ENCODE data around the gene ARL17B.
"Not testable (repeated sequence)": the region's sequence is repeated elsewhere in the genome, so short reads cannot be mapped to it uniquely, and the experiment has no call there.

The ARL17B gene

DNA sequence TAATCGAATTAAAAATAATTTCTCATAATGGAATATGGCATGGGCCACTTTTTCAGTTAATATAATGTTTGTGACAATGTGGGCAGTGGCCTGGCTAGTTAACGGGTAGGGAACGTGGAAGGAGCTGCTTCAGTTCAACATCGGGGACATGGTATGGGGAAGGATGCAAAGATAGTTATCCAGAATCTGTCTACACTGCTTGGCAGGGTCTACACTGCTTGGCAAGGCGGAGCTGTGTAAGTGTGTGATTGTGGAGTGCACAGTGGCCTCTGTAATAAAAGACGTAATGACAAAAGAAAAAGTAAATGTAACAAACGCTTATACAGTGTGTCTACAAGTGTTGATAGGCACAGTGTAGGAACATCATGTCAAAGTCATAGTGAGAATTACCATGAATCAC lies 74.0 kb downstream of the ARL17B start:
- not testable (repeated sequence) for DNase-seq

DNA sequence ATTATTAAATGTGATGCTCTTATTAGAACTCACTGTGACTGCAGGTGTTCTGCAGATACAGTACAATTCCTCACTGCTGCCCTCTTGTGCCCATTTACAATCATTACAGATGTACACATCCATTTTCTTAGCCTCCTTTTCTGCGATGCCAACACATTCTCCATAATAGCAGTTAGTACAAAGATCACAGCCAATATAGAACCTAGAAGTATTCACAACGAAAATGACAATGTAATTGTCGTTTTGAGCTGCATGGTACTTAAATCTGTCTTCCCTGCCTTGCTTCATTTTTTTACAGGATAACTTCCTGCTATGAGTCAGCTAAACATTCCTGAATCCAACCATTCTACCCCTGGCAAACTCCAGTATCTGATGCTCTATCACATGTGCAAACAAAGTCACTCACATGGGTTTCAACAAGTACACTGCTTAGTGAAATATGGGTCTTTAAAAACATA lies 74.8 kb downstream of the ARL17B start:
- DNase-seq = peak; percentile 66

DNA sequence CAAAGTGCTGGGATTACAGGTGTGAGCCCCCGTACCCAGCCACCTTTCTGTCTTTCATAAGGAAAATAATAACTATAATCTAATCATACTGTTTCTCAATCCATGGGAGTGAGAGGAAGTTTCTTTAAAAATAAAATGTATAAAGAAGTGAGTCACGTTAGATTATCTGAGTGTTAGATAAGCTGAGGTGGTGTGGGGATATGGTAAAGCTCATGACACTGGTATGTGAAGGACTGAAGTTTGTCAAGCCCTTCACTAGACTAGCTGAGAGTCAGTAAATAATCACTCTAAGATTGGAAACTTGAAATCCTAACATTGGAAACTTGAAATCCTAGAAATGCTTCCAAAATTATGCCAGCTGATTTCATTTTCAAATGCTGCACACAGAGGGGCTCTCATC lies 76.1 kb downstream of the ARL17B start:
- not testable (repeated sequence) for DNase-seq

DNA sequence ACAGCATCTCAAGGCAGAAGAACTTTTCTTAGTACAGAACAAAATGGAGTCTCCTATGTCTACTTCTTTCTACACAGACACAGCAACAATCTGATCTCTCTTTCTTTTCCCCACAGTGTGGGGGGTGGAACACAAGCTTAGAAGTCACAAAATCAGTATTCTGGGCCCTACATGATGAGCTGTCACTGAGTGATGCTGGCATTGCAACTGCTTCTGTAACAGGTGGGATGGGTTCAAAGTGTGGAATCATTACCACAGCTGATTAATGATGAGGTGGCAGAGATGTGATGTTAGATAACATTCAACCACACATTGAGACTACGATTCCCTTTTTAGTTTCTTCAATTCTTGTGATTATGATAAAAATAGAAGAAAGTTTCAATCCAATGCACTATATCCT lies 77.1 kb downstream of the ARL17B start:
- DNase-seq = not testable (repeated sequence)

DNA sequence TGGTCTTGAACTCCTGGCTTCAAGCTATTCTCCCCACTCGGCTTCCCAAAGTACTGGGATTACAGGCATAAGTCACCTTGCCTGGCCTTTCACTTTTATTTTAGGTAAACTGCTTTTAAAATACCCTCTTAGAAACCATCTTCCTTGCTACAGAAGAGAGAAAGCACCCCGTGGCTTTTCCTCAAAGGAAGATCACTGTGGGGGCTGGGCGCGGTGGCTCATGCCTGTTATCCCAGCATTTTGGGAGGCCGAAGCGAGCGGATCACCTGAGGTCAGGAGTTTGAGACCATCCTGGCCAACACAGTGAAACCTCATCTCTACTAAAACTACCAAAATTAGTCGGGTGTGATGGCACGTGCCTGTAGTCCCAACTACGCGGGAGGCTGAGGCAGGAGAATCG lies 78.9 kb downstream of the ARL17B start:
- DNase-seq = not testable (repeated sequence)

DNA sequence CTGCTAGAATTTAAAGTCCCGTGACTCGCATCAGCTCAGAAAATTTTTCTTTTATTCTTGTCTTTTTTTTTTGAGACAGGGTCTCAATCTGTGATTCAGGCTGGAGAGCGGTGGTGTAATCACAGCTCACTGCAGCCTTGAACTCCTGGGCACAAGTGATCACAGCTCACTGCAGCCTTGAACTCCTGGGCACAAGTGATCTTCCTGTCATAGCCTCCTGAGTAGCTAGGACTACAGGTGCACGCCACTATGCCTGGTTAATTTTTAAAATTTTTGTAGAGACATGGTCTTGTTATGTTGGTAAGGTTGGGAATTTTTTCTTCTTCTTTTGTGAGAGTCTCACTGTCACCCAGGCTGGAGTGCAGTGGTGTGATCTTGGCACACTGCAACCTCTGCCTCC lies 80.2 kb downstream of the ARL17B start:
- not testable (repeated sequence) for DNase-seq

DNA sequence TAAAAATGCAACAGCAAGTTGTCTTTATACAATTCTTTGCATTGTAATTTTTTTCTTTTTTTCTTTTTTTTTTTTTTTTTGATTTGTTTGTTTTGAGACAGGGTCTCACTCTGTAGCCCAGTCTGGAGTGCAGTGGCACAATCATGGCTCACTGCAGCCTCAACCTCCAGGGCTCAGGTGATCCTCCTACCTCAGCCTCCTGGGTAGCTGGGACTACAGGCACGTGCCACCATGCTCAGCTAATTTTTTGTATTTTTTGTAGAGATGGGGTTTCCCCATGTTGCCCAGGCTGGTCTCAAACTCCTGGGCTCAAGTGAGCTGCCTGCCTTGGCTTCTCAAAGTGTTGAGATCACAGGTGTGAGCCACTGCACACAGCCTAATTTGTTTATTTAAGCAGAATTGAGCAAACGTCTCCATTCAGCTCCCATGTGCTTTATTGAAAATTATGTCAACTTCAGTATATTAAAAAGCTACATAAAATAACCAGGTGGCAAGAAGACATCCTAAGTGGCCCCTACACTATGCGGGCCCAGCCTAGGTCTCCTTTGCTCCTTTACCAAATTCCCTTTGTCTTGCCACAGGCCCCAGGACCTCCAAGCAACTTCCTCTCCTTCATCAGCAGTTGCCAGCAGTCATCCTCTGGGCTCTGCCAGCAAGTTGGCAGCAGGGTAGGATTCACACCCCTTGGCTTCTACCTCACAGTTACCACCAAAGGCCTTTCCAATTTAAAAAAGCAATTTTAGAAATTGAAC lies 84.7 kb downstream of the ARL17B start:
- not testable (repeated sequence) for DNase-seq

DNA sequence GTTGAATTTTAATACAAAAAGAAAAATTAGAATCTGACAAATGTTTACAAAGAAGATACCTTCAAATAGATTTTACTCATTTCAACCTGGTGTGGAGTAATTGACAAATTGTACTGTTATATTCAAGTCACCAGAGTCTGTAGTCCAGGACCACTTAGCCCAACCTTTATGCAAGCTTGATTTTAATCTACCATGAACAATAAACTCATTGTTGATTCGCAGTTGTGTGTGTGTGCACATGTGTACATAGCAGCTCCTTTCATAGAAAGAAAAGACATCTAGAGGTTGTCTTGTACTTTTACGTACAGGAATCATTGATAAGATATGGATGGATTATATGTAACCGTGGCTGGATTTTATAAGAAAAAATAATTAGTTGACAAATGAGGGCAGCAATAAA lies 87.3 kb downstream of the ARL17B start:
- DNase-seq = no peak

DNA sequence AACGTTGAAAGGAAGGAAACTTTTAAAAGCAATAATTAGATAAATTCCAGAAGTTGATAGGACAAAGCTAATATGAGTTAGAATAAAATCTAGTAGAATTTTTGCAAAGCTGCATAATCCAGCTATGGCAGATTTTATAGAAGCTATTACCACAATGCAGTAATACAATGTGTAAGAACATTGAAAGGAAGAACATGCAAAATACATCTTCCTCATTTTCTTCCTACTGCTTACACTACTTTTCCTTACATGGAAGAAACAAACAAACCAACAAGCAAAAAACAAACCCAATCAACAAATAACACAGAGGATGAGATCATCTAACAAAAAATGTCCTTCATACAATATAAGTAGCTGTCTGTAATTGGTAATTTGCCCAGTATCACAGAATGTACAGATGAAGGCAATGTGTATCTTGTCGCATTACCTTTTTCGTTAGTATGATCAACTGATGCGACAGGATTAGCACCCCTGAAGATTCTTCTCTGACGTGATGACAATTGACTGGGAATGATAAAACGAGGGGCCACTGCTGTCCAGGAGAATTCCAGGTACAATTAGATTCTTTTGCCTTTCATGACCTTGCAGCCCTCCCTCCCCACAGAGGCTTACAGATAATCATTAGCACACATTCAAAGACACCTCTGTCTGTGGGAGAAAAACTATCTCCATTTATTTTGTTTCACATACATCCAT lies 87.9 kb downstream of the ARL17B start:
- DNase-seq = no peak

DNA sequence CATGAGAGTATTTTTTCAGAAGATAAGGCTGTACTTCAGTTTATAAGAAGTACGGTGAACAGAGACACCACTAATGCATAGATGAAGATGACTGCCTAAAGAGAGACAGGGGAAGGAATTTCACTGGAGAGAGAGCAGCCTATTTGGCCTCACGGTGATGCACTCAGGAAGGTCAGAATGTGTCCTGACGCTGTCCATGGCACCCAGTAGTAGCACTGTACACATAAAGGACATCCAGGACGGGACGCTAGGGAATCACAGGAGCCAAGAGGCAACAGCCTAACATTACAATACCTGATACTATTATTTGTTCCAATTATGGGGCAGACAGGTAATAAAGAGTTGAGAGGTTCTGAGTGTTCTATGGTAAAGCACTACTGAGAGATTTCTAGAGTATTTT lies 91.5 kb downstream of the ARL17B start:
- no peak for DNase-seq

DNA sequence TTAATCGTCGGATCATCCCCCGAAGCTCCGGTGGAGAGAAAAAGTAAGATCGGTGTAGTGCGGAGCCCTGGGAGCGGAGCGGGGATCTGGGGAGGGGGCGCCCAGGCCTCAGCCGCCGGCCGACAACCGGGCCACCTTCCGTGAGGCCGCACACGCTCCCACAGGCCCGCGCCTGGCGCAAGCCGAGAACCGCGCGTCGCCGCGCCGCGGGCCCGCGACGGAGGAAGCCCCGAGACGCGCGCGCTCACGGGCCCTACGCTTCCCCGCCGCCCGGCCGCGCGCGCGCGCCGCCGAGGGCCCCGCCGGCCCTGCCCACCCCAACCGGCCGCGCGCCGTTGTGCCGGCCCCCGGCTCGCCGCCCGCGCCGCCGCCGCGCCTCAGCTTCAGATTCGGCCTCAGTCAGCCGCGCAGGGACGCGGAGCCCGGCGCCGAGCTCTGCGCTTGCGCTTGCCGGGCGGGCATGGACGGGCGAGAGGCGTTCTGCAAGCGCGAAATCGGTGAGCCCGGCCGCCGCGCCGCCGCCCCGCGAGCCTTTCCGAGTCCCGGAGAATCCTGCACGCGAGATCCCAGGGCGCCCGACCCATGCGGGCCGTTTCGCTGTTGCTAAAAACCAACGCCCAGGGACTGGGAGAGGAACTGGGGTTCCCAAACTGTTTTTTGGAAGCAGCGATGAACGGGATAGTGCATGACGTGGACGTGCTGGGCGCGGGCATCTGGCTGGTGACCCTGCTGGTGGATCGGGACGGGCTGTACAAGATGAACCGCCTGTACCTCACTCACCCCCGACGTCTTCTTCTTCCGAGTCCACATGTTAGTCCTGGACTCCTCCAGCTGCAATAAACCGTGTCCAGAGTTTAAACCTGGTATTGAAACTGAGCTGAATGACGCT lies 94.7 kb downstream of the ARL17B start:
- DNase-seq = peak; percentile 57

DNA sequence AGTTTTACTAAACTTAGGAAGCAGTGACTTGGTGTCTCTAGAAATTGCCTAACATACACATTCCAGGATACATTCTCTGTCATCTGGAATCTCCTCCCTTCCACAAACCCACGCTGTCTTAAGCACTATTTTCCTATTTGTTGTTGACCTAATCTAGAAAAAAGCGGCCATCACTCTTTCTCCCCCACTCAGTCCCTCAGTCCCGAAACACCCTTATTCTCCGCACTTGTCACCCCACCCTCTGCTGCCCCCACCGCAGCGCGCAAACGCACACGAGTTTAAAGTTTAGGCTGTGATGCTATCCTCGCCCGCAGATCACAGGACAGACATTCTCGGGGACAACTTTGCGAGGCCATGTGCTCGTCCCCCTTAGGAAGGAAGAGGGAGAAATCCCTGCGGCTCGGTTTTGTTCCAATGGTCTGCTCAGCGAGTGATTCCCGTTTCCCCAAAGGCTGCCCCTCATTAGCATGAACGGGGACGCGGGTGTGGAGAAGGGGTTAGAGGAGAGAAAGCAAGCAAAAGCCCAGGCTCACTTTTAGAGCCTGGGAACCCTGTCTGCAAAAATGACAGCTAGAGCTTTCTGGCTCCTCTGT lies 95.4 kb downstream of the ARL17B start:
- not testable (repeated sequence) for DNase-seq

DNA sequence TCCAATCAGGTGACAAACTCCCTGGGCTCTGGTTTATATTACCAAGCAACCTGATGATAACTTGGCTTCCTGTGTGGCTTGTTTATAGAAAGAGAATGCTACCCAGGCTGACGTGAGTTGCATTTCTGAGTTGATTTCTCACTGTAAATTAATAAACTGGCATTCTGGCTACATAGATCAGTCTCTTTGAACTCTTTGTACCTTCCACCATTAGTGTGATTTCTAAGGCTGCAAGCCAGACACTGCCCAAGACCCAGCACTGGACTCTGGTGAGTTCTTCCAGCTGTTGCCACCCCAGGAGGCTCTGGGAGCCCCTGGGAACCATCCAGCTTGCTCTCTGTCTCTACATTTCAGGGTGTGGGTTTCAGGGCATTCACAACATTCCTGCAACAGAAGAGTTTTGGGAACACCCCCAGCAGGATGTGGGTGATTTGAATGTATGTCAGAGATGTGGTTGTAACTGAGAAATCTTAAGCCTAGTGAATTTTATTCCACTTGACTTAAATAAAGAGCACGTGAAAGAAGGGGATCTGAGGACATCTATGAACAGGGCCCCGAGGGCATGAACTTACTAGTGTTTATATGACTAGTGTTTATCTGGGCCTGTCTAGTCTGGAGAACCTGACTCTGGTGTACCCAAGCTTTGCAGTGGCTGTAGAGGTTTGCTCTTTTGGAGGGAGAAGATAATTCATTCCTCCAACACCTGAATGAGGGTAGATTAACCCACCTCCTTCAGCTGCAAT lies 96.9 kb downstream of the ARL17B start:
- DNase-seq = no peak

DNA sequence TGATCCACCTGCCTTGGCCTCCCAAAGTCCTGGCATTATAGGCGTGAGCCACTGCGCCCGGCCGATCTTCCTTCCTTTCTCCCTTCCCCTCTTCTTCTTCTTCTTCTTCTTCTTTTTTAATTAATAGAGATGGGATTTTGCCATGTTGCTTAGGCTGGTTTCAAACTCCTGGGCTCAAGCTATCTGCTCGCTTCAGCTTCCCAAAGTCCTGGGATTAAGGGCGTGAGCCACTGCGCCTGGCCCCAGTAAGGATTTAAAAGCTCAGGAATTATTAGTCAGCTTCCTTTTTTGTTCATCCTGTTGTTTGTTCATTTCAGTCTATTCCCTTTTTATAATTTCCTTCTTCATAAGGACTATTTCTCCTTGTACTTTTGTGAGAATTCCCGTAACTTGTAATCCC lies 99.3 kb downstream of the ARL17B start:
- no peak for DNase-seq

DNA sequence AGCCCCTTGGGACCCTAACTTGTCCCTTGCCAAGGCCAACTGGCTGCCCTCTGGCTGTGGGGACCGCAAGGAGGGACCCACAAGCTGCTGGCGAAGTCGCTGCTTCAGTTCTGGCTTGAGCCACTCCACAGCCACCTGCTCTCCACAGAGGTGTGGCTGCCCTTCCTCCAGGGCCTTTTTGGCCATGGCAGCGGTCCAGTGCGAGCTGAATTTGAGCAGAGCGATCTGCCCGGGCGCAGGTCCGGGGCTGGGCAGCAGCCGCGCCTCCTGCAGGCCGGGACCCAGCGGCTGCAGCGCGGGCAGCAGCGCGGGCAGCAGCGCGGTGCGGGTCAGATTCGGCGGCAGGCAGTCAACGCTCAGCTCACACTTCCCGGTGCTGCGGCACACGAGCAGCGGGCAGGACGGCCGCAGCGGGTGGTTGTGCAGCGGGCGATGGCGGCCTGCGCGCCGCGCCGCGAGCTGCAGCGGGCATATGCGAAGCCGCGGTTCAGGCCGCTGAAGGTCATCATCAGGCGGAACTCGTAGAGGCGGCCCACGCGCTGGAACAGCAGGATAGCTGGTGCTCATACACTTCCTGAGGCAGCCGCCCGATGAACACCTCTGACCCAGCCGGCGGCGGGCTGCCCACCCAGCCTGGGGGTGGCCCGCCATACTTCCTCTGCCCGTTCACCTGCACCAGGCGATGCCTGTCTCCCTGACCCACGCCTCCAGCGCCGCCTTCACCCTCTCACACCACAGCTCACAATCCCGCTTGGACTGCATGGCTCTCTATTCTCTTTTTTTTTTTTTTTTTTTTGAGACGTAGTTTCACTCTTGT lies 101.5 kb downstream of the ARL17B start:
- DNase-seq = not testable (repeated sequence)

DNA sequence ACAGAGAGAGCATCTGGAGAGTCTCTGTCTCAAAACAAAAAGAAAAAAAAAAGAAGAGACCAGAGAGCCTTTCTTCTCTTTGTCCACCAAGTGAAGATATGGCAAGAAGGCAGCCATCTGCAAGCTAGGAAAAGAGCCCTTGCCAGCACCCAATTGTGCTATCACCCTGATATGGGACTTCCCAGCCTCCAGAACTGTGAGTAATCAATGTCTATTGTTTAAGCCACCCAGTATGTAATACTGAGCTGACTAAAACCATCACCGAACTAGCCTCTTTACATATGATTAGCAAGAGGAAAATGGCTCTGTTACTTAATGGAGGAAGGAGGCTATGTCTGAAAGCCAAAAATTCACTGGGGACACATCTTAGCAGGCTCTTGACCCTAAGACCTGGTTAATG lies 105.2 kb downstream of the ARL17B start:
- DNase-seq = not testable (repeated sequence)

DNA sequence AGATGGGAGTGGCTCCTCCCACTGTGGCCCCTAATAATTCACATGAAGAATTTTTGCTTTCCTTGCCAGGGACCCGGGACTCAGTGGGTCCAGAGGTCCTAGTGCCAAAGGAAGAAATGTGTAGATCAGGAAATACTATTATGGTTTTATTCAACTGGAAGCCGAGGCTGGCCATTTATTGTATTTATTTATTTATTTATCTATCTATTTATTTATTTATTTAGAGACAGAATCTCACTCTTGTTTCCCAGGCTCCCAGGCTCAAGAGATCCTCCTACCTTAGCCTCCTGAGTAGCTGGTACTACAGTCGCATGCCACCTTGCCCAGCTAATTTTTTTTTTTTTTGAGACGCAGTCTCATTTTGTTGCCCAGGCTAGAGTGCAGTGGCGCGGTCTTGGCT lies 107.4 kb downstream of the ARL17B start:
- not testable (repeated sequence) for DNase-seq

DNA sequence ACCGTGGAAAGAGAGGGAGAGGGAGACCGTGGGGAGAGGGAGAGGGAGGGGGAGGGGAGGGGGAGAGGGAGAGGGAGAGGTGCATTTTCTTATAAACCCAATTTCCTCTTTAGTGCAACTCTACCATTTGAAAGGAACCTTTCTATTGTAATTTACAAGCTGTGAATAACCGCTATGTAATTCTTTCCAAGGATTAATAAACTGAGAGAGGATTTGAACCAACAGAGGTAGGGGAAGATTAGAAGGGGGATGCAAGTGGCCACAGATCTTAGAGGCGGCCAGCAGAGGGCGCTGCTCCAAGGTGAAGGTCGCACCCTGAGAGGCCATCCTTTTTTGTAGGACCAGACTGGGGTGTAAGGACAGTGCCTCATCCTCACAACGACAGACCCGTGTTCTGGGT lies 107.8 kb downstream of the ARL17B start:
- DNase-seq = peak; percentile 21

DNA sequence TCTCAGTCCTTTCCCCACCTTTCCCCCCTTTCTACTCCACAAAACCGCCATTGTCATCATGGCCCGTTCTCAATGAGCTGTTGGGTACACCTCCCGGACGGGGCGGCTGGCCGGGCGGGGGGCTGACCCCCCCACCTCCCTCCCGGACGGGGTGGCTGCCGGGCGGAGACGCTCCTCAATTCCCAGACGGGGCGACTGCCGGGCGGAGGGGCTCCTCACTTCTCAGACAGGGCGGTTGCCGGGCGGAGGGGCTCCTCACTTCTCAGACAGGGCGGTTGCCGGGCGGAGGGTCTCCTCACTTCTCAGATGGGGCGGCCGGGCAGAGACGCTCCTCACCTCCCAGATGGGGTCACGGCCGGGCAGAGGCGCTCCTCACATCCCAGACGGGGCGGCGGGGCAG lies 108.8 kb downstream of the ARL17B start:
- DNase-seq = not testable (repeated sequence)

DNA sequence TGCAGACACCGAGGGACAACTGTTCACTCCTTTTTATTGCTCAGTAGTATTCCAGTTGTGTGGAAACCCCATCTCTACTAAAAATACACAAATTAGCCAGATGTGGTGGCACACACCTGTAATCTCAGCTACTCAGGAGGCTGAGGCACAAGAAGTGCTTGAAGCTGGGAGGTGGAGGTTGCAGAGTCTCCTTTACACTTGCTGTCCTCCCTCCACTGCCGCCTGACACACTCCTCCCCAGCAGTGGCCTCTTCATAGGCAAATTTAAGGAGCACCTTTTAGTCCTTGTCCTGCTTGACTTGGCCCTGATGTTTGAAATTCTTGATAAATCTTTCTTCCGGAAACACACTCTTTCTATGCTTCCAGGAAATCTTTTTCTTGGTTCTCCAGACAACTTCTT lies 112.4 kb downstream of the ARL17B start:
- DNase-seq = not testable (repeated sequence)

Measured in KG1 (cell line).